ENCODE data around the gene BNIPL. TPM values are rescaled to one million over a fixed set of nuclear protein-coding genes. Genes with fewer than 3 reads are reported as not detected.

Gene BNIPL
- total and polyA plus RNA-seq, 2 of the 8 experiments (the other 6 are each of a cell fraction or from before 2014, with no cell fraction given), result 2.4 to 3.3 TPM

DNA sequence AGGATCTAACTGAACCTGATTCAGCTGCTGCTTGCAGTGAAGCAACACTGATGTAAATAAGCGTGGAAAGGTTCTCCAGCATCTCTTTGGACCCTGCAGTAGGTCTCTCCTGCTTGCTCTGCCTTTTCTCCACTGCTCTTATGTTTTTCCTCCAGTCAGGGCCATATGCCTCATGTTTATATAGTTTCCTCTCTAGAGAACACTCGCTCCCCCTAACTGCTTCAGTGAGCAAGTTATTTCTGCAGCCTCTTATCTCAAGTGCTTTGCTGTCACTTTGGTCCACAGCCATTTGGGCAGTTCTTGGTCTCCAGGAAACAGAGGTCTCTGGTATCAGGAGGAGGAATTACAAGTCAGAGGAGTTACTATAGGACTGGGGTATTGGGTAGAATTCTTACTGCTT is 22.9 kb upstream of the BNIPL start:
- Histone ChIP-seq H4K91ac (replicated peaks; ENCODE audit: insufficient read length, low read length) (no peak overlapping the region), H2AFZ (ENCODE audit: low read length) (no peak overlapping the region), H3K23me2 (ENCODE audit: low read depth, low read length) (peaks cover 1% of the 10 kb centered on the region), H3K14ac (ENCODE audit: insufficient read length) (no peak overlapping the region), H4K5ac (ENCODE audit: insufficient read length, low read depth, low read length) (no peak overlapping the region), H3K36me3 (ENCODE audit: control insufficient read depth in 2 of 4, insufficient read depth in 4 of 4, low read length in 3 of 4) (peaks cover 0 to 5% (median 0%) of the 10 kb centered on the region in 4 experiments; a peak in 1 of 8 replicates), H3K4ac (replicated peaks; ENCODE audit: insufficient read length, low read depth, low read length) (no peak overlapping the region), H3K56ac (replicated peaks; ENCODE audit: insufficient read length, low read depth, low read length) (no peak overlapping the region), H3K4me2 (ENCODE audit: insufficient read depth in 1 of 2, low read depth in 2 of 2, low read length in 2 of 2) (no peak overlapping the region), H2BK15ac (ENCODE audit: low read length) (no peak overlapping the region), H2BK12ac (ENCODE audit: low read depth, low read length) (no peak overlapping the region), H2BK20ac (ENCODE audit: low read length) (no peak overlapping the region), H2AK5ac (ENCODE audit: low read depth, low read length) (no peak overlapping the region), H3K9ac (replicated peaks in 1 of 4; ENCODE audit: extremely low read depth in 1 of 4, low read depth in 3 of 4, low read length in 3 of 4) (no peak overlapping the region), H3K9me3 (ENCODE audit: insufficient read depth in 2 of 2, low read depth in 1 of 2, low read length in 1 of 2) (no peaks in the 10 kb centered on the region), H3K4me1 (replicated peaks in 1 of 4; ENCODE audit: control insufficient read depth in 3 of 4, insufficient read depth in 4 of 4, low read length in 3 of 4) (peaks cover 0 to 3% (median 3%) of the 10 kb centered on the region in 4 experiments; a peak in 3 of 7 replicates), H2BK120ac (replicated peaks; ENCODE audit: low read depth, low read length) (no peak overlapping the region), H4K8ac (ENCODE audit: extremely low read depth, insufficient read depth, low read length) (no peak overlapping the region), H3K79me1 (ENCODE audit: low read depth, low read length) (no peaks in the 10 kb centered on the region), H3K27ac (ENCODE audit: low read depth, low read length) (no peak overlapping the region), H2BK5ac (ENCODE audit: low read depth, low read length) (no peak overlapping the region), H4K20me1 (replicated peaks in 1 of 2; ENCODE audit: control insufficient read depth in 1 of 2, insufficient read depth in 2 of 2, low read length in 2 of 2) (no peaks in the 10 kb centered on the region), H3K79me2 (ENCODE audit: control insufficient read depth in 1 of 2, insufficient read depth in 2 of 2, low read length in 2 of 2) (peaks cover 0 to 5% of the 10 kb centered on the region in 2 experiments; a peak in 2 of 4 replicates), H3K18ac (ENCODE audit: extremely low read depth, low read length) (no peak overlapping the region), H3K23ac (ENCODE audit: insufficient read length) (no peak overlapping the region), H3K27me3 (replicated peaks in 1 of 4; ENCODE audit: control insufficient read depth in 3 of 4, extremely low read depth in 1 of 4, insufficient read depth in 3 of 4, low read length in 3 of 4) (no peaks in the 10 kb centered on the region), H3K4me3 (ENCODE audit: extremely low read depth in 1 of 4, insufficient read depth in 2 of 4, low read depth in 3 of 4, low read length in 4 of 4) (no peak overlapping the region)
- POLR2A ChIA-PET (ENCODE audit: partially characterized antibody), result interaction anchor here (0.9 kb wide), 1 partner anchor 45 kb away, joined by 3 read pairs; no protein-coding TSS in a partner anchor
- DNase-seq (ENCODE audit: low read depth in 1 of 2, low spot score in 2 of 2), result no peak
- TF ChIP-seq SUZ12 (IDR thresholded peaks at IDR 0.05; ENCODE audit: low read length), result no peak
- no peak for TF ChIP-seq CHD1 (IDR thresholded peaks at IDR 0.05; ENCODE audit: low read depth, low read length)
- no peak for TF ChIP-seq GTF2F1 (IDR thresholded peaks at IDR 0.05; ENCODE audit: borderline replicate concordance, low read depth, low read length)
- no peak for TF ChIP-seq RXRA (IDR thresholded peaks at IDR 0.05; ENCODE audit: insufficient read depth, low read depth, low read length)
- TF ChIP-seq, protein P1, sequence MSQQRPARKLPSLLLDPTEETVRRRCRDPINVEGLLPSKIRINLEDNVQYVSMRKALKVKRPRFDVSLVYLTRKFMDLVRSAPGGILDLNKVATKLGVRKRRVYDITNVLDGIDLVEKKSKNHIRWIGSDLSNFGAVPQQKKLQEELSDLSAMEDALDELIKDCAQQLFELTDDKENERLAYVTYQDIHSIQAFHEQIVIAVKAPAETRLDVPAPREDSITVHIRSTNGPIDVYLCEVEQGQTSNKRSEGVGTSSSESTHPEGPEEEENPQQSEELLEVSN (IDR thresholded peaks at IDR 0.05), result no peak
- TF ChIP-seq KDM1A (IDR thresholded peaks at IDR 0.05; ENCODE audit: borderline replicate concordance, low read length), result no peak
- TF ChIP-seq JUND (IDR thresholded peaks at IDR 0.05; ENCODE audit: low read length), result no peak
- no peak for TF ChIP-seq TEAD4 (IDR thresholded peaks at IDR 0.05; ENCODE audit: low read depth, low read length)
- TF ChIP-seq EZH2 (IDR thresholded peaks at IDR 0.05; ENCODE audit: low read depth, low read length, severe bottlenecking), result no peak
- TF ChIP-seq EP300 (IDR thresholded peaks at IDR 0.05; ENCODE audit: borderline replicate concordance in 1 of 2, low read depth in 2 of 2, low read length in 2 of 2), result no peak
- no peak for TF ChIP-seq RBBP5 (IDR thresholded peaks at IDR 0.05; ENCODE audit: borderline replicate concordance, low read depth, low read length)
- no peak for TF ChIP-seq SP1 (IDR thresholded peaks at IDR 0.05; ENCODE audit: low read depth, low read length)
- no peak for TF ChIP-seq POLR2AphosphoS5 (IDR thresholded peaks at IDR 0.05; ENCODE audit: low read depth, low read length)
- TF ChIP-seq TCF12 (IDR thresholded peaks at IDR 0.05; ENCODE audit: low read depth, low read length), result no peak
- 95% methylated on average over 2 of the region's 2 CpGs; no CpG with 5 or more reads in 1 of the 2 experiments for WGBS, 2 experiments (ENCODE audit: extremely low coverage in 1 of 2, insufficient coverage in 1 of 2, insufficient read length in 1 of 2, insufficient replicate concordance in 2 of 2, low coverage in 1 of 2, low lambda C conversion rate in 2 of 2, missing lambda C conversion rate in 1 of 2)
- CTCF ChIA-PET (ENCODE audit: partially characterized antibody), result interaction anchor here (0.7 to 2.0 kb wide), 3 partner anchors 13 to 23 kb away, joined by 3 to 5 read pairs (median 5); partner anchors contain the start of gene BNIPL
- no peak for FAIRE-seq

Measured in H1 (cell line).